Ascending aorta (tissue), 2 donors: Measurements from ENCODE around the gene ARHGAP45. TPM values are rescaled to one million over a fixed set of nuclear protein-coding genes. Genes with fewer than 3 reads are reported as not detected.

Experiments used
- DNase-seq, 2 donors: peaks; one replicate each; pipeline ENCODE4 v3.0.0-alpha.2; 2019; ENCODE audit warnings: low spot score in 2 of 2
- H3K27ac ChIP-seq, 2 donors: fragments of 200-600 bp; sonication (generic); one replicate each; pipeline ENCODE4 v1.5.1; 2016 to 2017; ENCODE audit warnings: mild to moderate bottlenecking in 1 of 2
- H3K27me3 ChIP-seq: fragments of 200-600 bp; sonication (generic); one replicate; pipeline ENCODE4 v1.5.1; 2017
- H3K36me3 ChIP-seq, 2 donors: fragments of 200-600 bp; sonication (generic); one replicate each; pipeline ENCODE4 v1.5.1; 2016
- H3K4me1 ChIP-seq, 2 donors: fragments of 200-600 bp; sonication (generic); one replicate each; pipeline ENCODE4 v1.5.1; 2016 to 2017; ENCODE audit warnings: mild to moderate bottlenecking in 1 of 2
- H3K4me3 ChIP-seq, 2 donors: fragments of 200-600 bp; sonication (generic); one replicate each; pipeline ENCODE4 v1.5.1; 2016 to 2017; ENCODE audit warnings: mild to moderate bottlenecking in 1 of 2
- H3K9me3 ChIP-seq, 2 donors: fragments of 200-600 bp; sonication (generic); one replicate each; pipeline ENCODE4 v1.5.1; 2016
- intact Hi-C: fragments of 100-400 bp; cut with DNase I; formaldehyde crosslinking; loops from one replicate; pipeline ENCODE4 v1.15.1; 2023
- total RNA-seq: library from RNA; depleted of rRNA; stranded (reverse); fragments of >200 nt; gene quantifications from one replicate; pipeline ENCODE4 v1.1.0, GENCODE V29; 2016
- TF ChIP-seq, protein P1 (sequence below), 3 experiments: fragments of 200-600 bp in 2 of 3; fragments of 450-650 bp in 1 of 3; sonication (generic) in 2 of 3; IDR thresholded peaks; one replicate each; pipeline ENCODE4 v1.5.1; 2016 to 2019; ENCODE audit warnings: antibody characterized with exemption in 3 of 3, mild to moderate bottlenecking in 1 of 3, moderate library complexity in 1 of 3

ARHGAP45 gene
- total RNA-seq, 1 donor from 2014 or later: 66.5 TPM

DNA sequence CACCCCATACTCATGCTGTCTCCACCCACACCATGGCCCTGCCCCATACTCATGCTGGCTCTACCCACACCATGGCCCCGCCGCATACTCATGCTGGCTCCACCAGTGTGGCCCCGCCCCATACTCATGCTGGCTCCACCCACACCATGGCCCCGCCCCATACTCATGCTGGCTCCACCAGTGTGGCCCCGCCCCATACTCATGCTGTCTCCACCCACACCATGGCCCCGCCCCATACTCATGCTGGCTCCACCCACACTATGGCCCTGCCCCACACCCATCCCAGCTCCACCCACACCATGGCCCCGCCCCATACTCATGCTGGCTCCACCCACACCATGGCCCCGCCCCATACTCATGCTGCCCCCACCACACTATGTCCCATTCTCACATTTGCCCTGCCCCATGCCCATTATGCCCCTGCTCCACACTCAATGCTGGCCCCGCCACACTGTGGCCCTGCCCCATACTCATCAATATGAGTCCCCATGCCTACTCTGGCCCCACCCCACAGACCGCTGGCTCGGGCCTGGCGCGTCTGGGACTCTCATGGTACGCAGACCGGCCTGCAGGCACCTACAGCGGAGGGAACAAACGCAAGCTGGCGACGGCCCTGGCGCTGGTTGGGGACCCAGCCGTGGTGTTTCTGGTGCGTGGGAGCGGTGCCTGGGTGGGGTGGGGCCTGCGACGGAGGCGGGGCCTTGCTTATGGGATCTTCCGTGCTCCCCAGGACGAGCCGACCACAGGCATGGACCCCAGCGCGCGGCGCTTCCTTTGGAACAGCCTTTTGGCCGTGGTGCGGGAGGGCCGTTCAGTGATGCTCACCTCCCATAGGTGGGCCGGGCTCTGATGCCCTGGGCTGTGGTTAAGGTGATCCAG lies 3.7 kb upstream of the ARHGAP45 start:
- TF ChIP-seq, protein P1, sequence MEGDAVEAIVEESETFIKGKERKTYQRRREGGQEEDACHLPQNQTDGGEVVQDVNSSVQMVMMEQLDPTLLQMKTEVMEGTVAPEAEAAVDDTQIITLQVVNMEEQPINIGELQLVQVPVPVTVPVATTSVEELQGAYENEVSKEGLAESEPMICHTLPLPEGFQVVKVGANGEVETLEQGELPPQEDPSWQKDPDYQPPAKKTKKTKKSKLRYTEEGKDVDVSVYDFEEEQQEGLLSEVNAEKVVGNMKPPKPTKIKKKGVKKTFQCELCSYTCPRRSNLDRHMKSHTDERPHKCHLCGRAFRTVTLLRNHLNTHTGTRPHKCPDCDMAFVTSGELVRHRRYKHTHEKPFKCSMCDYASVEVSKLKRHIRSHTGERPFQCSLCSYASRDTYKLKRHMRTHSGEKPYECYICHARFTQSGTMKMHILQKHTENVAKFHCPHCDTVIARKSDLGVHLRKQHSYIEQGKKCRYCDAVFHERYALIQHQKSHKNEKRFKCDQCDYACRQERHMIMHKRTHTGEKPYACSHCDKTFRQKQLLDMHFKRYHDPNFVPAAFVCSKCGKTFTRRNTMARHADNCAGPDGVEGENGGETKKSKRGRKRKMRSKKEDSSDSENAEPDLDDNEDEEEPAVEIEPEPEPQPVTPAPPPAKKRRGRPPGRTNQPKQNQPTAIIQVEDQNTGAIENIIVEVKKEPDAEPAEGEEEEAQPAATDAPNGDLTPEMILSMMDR (IDR thresholded peaks at IDR 0.05): no peak
- peaks cover 8 to 20% of the 10 kb centered on the region in 2 donors for H3K4me1 ChIP-seq
- peaks cover 9% of the 10 kb centered on the region for H3K27me3 ChIP-seq
- H3K4me3 ChIP-seq: no peak overlapping the region
- DNase-seq: no peak
- H3K36me3 ChIP-seq: no peaks in the 10 kb centered on the region
- intact Hi-C loops: no loop called here
- H3K27ac ChIP-seq: no peak overlapping the region
- peaks cover 7 to 12% of the 10 kb centered on the region in 2 donors for H3K9me3 ChIP-seq

DNA sequence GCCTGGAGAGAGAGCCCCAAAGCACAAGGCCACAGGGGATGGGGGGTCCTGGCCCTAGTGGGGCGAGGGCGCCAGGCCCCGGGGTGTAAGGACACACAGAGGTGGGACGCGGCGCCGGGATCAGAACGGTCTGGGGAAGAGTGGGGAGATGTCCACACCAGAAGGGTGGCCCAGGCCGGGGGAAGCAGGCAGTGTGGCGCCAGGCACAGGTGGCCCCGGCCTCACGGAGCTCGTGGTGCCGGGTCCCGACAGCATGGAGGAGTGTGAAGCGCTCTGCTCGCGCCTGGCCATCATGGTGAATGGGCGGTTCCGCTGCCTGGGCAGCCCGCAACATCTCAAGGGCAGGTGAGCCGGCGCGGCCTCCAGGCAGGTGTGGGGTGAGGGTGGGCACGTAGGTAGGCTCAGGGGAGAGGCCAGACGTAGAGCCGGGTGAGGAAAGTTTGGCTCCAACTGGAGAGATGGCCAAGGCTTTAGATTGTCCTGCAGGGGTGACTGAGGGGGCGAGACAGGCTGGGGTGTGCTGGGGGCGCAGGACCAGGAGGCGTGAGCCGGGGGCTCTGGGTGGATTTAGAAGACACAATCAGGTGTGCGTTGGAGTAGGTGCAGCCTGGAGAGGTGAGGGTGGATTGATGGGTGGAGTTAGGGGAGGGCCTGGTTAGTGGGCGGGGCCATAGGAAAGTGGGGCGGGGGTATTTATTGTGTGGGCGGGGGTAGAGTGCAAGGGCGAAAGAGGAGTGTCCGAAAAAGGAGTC lies 2.9 kb upstream of the ARHGAP45 start:
- DNase-seq: no peak
- peaks cover 0 to 4% of the 10 kb centered on the region in 2 donors for H3K9me3 ChIP-seq
- H3K4me1 ChIP-seq: peaks cover 8 to 20% of the 10 kb centered on the region in 2 donors
- intact Hi-C loops: no loop called here
- no peaks in the 10 kb centered on the region for H3K36me3 ChIP-seq
- H3K27ac ChIP-seq: no peak overlapping the region
- TF ChIP-seq, protein P1 (IDR thresholded peaks at IDR 0.05): no peak
- no peak overlapping the region for H3K4me3 ChIP-seq
- peaks cover 17% of the 10 kb centered on the region for H3K27me3 ChIP-seq

DNA sequence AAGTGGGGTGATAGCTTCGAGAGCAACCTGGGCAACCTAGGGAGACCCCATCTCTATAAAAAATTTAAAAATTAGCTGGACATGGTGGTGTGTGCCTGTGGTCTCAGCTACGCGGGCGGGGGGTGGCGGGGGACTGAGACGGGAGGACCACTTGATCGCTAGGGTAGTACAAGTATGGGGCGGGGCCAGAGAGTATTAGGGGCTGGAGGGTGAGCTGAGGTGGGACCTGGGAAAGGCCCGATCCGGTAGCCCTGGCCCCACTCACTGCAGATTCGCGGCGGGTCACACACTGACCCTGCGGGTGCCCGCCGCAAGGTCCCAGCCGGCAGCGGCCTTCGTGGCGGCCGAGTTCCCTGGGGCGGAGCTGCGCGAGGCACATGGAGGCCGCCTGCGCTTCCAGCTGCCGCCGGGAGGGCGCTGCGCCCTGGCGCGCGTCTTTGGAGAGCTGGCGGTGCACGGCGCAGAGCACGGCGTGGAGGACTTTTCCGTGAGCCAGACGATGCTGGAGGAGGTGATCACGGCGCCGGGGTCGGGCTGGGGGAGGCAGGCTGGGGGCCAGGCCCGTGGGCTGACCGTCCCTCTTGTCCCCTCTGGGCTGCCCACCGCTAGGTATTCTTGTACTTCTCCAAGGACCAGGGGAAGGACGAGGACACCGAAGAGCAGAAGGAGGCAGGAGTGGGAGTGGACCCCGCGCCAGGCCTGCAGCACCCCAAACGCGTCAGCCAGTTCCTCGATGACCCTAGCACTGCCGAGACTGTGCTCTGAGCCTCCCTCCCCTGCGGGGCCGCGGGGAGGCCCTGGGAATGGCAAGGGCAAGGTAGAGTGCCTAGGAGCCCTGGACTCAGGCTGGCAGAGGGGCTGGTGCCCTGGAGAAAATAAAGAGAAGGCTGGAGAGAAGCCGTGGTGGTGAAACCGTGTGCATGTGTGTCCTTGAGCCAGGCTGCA lies 2.0 kb upstream of the ARHGAP45 start:
- H3K27me3 ChIP-seq: peaks cover 19% of the 10 kb centered on the region
- TF ChIP-seq, protein P1 (IDR thresholded peaks at IDR 0.05): peak; percentile 84 to 90 (median 87)
- no peaks in the 10 kb centered on the region for H3K36me3 ChIP-seq
- H3K27ac ChIP-seq: no peak overlapping the region
- no peaks in the 10 kb centered on the region for H3K9me3 ChIP-seq
- H3K4me3 ChIP-seq: no peak overlapping the region
- peak in 1 of 2 donors; percentile 81 for DNase-seq
- intact Hi-C loops: no loop called here
- peaks cover 8 to 20% of the 10 kb centered on the region in 2 donors for H3K4me1 ChIP-seq

DNA sequence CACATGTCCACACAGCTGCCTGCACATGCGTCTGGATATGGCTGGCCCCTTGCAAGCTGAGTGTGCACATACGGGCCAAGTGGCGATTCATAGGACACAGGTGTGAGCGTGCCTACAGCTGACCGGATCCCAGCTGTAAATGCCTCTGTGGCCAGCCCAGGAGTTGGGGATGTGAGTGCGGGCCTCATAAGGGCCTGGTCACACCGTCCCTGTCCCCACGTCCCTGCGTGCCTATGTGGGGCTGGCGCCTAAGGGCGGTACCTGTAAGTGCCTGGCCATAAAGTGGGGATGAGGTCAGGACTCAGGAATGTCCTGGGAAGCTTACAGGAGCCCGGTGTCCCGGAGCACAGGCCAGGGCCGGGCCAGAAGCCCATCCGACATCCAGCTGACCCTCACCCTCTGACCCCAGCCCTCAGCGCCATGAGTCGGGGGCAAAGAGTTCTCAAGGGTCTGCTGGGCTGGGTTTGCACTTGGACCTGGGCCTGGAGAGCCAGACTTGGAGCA lies 1.3 kb upstream of the ARHGAP45 start:
- no peak overlapping the region for H3K4me3 ChIP-seq
- DNase-seq: no peak
- peaks cover 8 to 22% of the 10 kb centered on the region in 2 donors for H3K4me1 ChIP-seq
- intact Hi-C loops: no loop called here
- no peaks in the 10 kb centered on the region for H3K9me3 ChIP-seq
- no peaks in the 10 kb centered on the region for H3K36me3 ChIP-seq
- H3K27ac ChIP-seq: no peak overlapping the region
- TF ChIP-seq, protein P1 (IDR thresholded peaks at IDR 0.05): no peak
- peaks cover 21% of the 10 kb centered on the region for H3K27me3 ChIP-seq

DNA sequence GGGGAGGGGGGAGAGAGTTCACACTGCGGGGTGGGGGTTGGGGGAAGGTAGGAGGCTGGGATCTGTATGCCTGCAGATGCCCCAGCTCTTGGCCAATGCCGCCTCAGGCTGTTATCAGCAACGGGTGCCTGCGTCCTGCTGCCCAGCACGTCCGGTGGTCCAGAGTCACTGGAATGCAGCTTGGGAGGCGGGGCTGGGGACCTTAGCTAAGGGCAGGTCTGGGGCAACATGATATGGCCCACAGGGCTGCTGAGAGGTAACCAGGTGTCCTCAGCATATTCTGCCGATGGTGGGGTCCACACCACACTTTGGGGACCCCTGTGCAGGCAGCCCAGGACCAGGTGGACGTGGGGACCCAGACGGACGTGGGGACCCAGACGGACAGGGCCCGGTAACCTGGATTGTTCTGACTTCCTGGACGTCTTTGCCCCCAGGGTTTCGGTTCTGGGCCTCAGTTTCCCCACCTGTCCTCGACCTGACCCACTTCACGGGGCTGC lies 668 bp upstream of the ARHGAP45 start:
- intact Hi-C loops: no loop called here
- TF ChIP-seq, protein P1 (IDR thresholded peaks at IDR 0.05): no peak
- Histone ChIP-seq H3K4me1 (peaks cover 8 to 24% of the 10 kb centered on the region in 2 donors), H3K36me3 (no peaks in the 10 kb centered on the region), H3K9me3 (no peaks in the 10 kb centered on the region), H3K27me3 (peaks cover 21% of the 10 kb centered on the region), H3K27ac (no peak overlapping the region), H3K4me3 (peak overlapping the region; percentile 55 to 56)
- DNase-seq: no peak
